ENCODE results near the gene CA11. TPM values are rescaled to one million over a fixed set of nuclear protein-coding genes. Genes with fewer than 3 reads are reported as not detected.

Gene CA11
- total and polyA plus RNA-seq, 9 of the 15 experiments (the other 6 are each of a cell fraction or from before 2014, with no cell fraction given), result 2.9 to 19.9 (median 8.3) TPM

DNA sequence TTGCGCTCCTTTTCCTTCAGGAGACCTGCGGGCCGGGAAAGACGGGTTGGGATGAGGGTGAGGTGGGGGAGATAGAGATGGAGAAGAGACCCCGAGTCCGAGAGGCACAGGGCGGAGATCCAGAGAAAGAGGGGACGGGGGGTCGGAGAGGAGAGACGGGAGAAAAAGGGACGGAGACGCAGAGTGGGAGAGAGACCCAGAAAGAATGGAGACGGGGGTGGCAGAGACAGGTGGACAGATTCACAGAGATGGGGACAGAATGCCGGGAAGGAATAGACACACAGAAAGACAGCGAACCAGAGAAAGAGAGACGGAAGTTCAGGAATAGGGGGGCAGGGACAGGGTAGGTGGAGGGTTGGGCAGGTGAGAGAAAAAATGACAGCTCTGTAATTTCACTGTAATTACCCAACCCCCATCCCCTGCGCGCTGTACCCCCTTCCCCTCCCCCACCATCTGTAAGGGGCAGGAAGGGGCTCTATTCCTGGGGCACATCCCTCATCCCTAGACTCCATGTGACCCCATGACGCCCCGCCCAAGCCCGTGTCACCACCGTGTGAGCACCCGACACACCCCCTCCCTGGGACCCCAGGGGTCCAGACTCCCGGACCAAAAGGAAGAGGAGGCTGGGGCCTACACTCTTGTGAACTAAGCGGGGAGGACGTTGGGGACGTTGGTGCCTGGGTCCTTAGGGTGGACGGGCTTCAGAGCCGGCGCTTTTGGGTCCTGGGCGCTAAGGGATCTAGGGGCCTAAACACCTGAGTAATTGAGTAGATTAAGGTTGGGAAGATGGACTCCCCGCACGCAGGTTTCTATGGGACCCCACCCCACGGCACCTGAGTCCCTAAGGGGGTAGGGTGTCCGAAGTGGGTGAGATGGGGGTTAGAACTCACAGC is 9.8 kb downstream of the CA11 start (continued):
- TF ChIP-seq ATF1 (CRISPR knock-in tag; IDR thresholded peaks at IDR 0.05) (no peak), ATF1 (tag; IDR thresholded peaks at IDR 0.05) (no peak), ZBTB26 (CRISPR knock-in tag; IDR thresholded peaks at IDR 0.05) (peak; percentile 81; the same call in 1 of the 2 replicates), TOE1 (IDR thresholded peaks at IDR 0.05; ENCODE audit: borderline replicate concordance) (peak; percentile 33; the same call in 1 of the 2 replicates), TOE1 (CRISPR knock-in tag; IDR thresholded peaks at IDR 0.05; ENCODE audit: borderline replicate concordance, low read depth) (no peak)

DNA sequence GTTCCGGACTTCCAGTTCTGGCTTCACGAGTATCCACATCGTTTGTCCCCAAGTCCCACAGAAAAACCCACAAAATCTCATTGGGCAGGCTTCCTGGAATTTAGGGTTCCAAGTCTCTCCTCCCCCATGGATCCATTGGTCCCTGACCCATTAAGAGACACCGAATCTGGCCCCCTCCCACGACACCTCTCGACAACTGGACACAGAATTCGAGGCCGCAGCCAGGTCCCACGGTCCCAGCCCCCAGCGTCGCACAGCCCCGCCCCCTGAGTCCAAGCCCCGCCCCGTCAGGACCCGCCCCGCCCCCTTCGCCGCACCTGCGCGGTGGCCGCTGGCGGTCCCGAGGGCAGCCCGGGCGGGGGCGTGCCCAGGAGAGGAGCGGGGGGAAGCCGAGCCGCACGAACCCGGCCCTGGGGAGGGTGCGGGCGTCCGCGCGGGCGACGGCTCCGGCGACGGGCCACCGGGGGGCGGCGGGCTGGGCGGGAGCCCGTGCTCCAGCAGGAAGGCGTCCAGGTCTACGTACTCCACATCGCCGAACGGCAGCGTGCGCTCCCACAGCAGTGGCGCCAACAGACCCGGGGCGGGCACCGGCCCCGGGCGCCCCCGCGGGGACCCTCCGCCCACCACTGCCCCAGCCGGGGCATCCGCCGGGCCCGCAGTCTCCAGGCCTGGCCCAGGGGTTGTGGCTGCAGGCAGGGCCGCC is 10.6 kb downstream of the CA11 start:
- Histone ChIP-seq H3K36me3 (ENCODE audit: control insufficient read depth, insufficient read depth, low read length) (no peaks in the 10 kb centered on the region; the same call in 2 of the 3 replicates), H2AFZ (ENCODE audit: low read depth, low read length) (peak overlapping the region; percentile 77), H3K4me1 (replicated peaks in 1 of 2; ENCODE audit: control insufficient read depth in 2 of 2, insufficient read depth in 2 of 2, low read length in 2 of 2) (peaks cover 44 to 82% of the 10 kb centered on the region in 2 experiments), H3K27me3 (ENCODE audit: control insufficient read depth in 2 of 2, insufficient read depth in 2 of 2, low read length in 2 of 2) (no peaks in the 10 kb centered on the region), H3K9me1 (ENCODE audit: control insufficient read depth, insufficient read depth, low read length) (peaks cover 4% of the 10 kb centered on the region), H4K20me1 (replicated peaks; ENCODE audit: control insufficient read depth, insufficient read depth, low read length) (0 out of 2 replicates have a peak, but pooled peaks cover 4% of the 10 kb centered on the region), H3K4me3 (peak overlapping the region; percentile 51), H3K4me2 (ENCODE audit: insufficient read depth, low read length) (peak overlapping the region; percentile 88), H3K27ac (ENCODE audit: extremely low read depth, low read depth, low read length) (peak overlapping the region; percentile 88), H3K79me2 (ENCODE audit: control insufficient read depth, insufficient read depth, low read length) (peaks cover 27% of the 10 kb centered on the region; the same call in 2 of the 3 replicates), H3K9me3 (replicated peaks; ENCODE audit: control insufficient read depth, insufficient read depth, low read depth, low read length) (no peaks in the 10 kb centered on the region), H3K9ac (ENCODE audit: insufficient read depth in 1 of 2, low read depth in 2 of 2, low read length in 2 of 2) (peak overlapping the region; percentile 79 to 90)
- in situ Hi-C loops (cut with MboI), result no loop called here
- DNase-seq (ENCODE audit: extremely low read depth in 1 of 4, low spot score in 3 of 4) (peak; percentile 80 to 92 (median 88)), ATAC-seq (peak; percentile 28), FAIRE-seq (no peak)
- ChIA-PET CTCF (ENCODE audit: low intra/inter-chr PET ratio) (interaction anchor here (0.7 kb wide), 1 partner anchor 128 kb away, joined by 4 read pairs; no protein-coding TSS in a partner anchor), POLR2A (no interaction called here)
- intact Hi-C loops (cut with micrococcal nuclease), result no loop called here
- BruUV-seq (replicated peaks), result no TSS peak
- WGBS (ENCODE audit: insufficient coverage, low coverage, missing lambda C conversion rate), result under 1% methylated on average over 31 of the region's 67 CpGs
- TF ChIP-seq TCFL5 (CRISPR knock-in tag; conservative IDR thresholded peaks at IDR 0.05) (no peak), NFE2L1 (tag; IDR thresholded peaks at IDR 0.05; ENCODE audit: borderline replicate concordance, low read depth) (no peak), PRDM10 (IDR thresholded peaks at IDR 0.05; ENCODE audit: partially characterized antibody) (no peak), CHD1 (IDR thresholded peaks at IDR 0.05; ENCODE audit: low read length) (peak; percentile 51), HDAC2 (IDR thresholded peaks at IDR 0.05) (no peak), L3MBTL2 (IDR thresholded peaks at IDR 0.05) (peak; percentile 50; the same call in 1 of the 2 replicates), ZBTB7A (IDR thresholded peaks at IDR 0.05; ENCODE audit: borderline replicate concordance, control insufficient read depth, low read depth, low read length) (peak; percentile 48; the same call in 1 of the 2 replicates), ZFP30 (CRISPR knock-in tag; IDR thresholded peaks at IDR 0.05; ENCODE audit: borderline replicate concordance) (no peak), ZNF696 (CRISPR knock-in tag; conservative IDR thresholded peaks at IDR 0.05) (no peak)

Data from K562 (cell line).